Measurements from ENCODE around the gene HNRNPU. TPM values are rescaled to one million over a fixed set of nuclear protein-coding genes. Genes with fewer than 3 reads are reported as not detected.

Gene HNRNPU
- total RNA-seq, 1 donor from 2014 or later: 447 TPM

DNA sequence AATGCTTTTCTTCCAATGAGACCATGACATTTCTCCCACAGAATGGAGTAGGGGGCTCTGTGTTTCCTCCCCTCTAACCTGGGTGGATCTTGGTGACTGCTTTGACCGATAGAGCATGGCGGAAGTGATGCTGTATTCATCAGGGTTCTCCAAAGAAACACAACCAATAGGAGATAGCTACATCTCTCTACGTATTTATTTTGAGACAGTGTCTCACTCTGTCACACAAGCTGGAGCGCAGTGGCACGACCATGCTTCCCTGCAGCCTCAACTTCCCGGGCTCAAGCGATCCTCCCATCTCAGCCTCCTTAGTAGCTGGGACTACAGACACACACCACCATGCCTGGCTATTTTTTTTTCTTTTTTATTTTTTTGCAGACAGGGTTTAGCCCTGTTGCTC is 29.5 kb upstream of the HNRNPU start:
- no peak for DNase-seq (ENCODE audit: low read depth)
- TF ChIP-seq, protein P1, sequence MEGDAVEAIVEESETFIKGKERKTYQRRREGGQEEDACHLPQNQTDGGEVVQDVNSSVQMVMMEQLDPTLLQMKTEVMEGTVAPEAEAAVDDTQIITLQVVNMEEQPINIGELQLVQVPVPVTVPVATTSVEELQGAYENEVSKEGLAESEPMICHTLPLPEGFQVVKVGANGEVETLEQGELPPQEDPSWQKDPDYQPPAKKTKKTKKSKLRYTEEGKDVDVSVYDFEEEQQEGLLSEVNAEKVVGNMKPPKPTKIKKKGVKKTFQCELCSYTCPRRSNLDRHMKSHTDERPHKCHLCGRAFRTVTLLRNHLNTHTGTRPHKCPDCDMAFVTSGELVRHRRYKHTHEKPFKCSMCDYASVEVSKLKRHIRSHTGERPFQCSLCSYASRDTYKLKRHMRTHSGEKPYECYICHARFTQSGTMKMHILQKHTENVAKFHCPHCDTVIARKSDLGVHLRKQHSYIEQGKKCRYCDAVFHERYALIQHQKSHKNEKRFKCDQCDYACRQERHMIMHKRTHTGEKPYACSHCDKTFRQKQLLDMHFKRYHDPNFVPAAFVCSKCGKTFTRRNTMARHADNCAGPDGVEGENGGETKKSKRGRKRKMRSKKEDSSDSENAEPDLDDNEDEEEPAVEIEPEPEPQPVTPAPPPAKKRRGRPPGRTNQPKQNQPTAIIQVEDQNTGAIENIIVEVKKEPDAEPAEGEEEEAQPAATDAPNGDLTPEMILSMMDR (conservative IDR thresholded peaks at IDR 0.05; ENCODE audit: low read depth, low read length): no peak
- no peak overlapping the region for H3K4me3 ChIP-seq (ENCODE audit: low read depth, low read length)

DNA sequence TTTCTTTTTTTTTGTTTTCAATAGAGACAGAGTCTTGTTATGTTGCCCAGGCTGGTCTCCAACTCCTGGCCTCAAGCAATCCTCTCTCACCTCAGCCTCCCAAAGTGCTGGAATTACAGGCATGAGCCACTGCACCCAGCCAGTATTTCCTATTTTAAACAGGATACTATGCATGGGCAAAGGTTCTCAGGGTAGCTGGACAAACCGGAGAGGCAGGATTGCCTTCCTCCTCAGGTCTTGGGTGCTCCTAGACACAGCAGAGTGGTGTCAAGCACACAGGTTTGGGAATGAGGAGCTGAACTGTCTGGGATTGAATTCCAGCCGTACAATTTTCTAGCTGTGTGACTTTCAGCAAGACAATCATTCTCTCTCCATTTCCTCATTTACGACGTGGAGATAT is 22.9 kb upstream of the HNRNPU start:
- TF ChIP-seq, protein P1 (conservative IDR thresholded peaks at IDR 0.05; ENCODE audit: low read depth, low read length): no peak
- H3K4me3 ChIP-seq (ENCODE audit: low read depth, low read length): no peak overlapping the region
- no peak for DNase-seq (ENCODE audit: low read depth)

DNA sequence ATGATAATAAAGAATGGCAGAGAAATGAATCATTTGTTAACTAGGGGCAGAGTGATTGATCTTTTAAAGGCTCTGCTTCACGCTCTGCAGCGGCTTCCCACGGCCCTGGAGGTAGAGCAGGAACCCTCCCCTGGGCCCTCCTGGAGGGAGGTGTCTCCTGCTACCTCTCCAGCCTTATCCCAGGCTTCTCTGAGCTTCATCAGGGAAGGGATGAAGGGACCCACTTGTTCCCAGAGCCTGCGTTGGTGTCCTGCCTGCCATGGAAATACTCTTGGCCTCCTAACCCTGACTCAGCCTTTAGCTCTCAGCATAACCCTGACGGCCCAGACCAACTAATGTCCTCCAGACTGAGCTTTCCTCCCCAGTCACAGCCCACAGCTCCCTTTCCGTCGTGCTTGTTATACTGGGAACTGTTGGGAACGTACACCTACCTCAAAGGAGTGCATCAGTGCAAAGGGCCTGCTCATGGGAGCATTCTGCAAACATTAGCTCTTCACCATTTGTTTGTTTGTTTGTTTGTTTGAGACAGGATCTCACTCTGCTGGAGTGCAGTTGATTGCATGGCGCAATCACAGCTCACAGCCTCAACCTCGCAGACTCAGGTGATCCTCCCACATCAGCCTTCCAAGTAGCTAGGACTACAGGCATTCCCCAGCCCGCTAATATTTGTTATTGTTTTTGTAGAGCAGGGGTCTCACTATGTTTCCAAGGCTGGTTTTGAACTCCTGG is 17.4 kb upstream of the HNRNPU start:
- TF ChIP-seq, protein P1 (conservative IDR thresholded peaks at IDR 0.05; ENCODE audit: low read depth, low read length): no peak
- DNase-seq (ENCODE audit: low read depth): no peak
- no peak overlapping the region for H3K4me3 ChIP-seq (ENCODE audit: low read depth, low read length)

DNA sequence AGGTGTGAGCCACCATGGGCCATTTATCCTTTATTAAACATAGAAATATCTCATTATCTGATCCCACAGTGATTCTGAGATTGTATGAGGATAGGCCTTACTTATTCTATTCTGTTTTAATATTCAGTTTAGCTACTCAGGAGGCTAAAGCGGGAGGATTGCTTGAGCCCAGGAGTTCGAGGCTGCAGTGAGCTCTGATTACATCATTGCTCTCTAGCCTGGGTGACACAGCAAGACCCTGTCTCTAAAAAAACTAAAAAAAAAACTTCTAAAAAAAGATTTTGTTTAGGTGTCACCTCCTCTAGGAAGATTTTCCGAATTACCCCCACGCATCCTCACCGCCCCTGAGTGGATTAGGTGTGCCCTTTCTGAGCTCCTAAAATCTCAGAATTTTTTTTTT is 14.3 kb upstream of the HNRNPU start:
- H3K4me3 ChIP-seq (ENCODE audit: low read depth, low read length): no peak overlapping the region
- TF ChIP-seq, protein P1 (conservative IDR thresholded peaks at IDR 0.05; ENCODE audit: low read depth, low read length): no peak
- no peak for DNase-seq (ENCODE audit: low read depth)

DNA sequence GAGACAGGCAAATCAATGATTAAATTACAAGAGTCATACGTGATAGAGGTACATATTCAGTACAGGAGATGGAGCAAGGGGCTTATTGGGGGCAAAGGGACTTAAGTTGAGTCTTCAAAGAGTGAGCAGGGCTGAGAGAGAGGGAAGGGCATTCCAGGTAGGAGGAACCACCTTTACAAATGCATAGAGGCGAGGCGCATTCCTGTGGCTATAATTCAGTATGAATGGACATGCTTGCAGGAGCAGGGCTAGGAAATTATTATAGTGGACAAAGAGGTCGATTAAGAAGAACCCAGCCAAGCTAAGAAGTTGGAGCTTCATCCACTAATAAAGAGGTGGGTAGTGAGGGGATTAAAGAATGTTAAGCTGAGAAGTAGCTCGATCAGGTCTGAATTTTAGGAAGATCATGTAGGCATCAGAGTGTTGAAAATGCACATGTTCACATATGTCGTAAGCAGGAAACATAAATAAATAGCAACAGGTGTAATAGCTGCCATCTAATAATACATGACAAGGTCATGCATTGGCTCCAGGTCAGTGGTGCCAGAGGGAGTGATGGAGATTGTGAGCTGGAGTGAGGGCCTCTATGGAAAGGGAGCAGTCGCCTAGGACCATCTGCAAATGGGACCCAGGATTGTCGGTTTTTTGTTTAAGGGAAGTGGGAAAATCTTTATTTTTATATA is 12.0 kb upstream of the HNRNPU start:
- TF ChIP-seq, protein P1 (conservative IDR thresholded peaks at IDR 0.05; ENCODE audit: low read depth, low read length): no peak
- H3K4me3 ChIP-seq (ENCODE audit: low read depth, low read length): no peak overlapping the region
- DNase-seq (ENCODE audit: low read depth): no peak

DNA sequence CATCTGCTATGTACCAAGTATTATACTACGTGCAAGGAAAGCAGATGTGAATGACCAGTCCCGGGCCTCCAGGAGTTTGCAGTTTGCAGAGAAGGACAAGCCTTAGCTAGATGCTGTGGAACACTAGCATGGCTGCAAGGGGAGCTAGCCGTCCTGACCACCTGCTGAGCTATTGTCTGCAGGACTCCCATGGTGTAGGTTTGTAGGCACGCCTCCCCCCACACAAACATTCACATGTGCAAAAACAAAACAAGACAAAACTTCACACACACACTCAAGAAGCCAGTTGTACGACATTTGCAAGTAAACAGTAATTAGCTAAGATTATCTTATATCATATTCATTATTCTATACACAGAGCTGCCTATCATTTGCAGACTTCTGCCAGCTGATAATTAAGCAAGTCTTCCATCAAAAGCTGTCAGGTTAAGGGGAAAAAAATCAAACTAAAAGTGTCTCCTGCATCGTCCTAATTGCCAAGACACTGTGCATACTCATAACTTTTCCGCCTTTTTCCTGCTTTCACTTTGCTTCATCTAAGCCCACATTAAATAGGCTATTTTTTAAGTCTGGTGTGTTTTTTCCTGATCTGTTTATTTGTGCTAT is 10.7 kb upstream of the HNRNPU start:
- H3K4me3 ChIP-seq (ENCODE audit: low read depth, low read length): no peak overlapping the region
- TF ChIP-seq, protein P1 (conservative IDR thresholded peaks at IDR 0.05; ENCODE audit: low read depth, low read length): no peak

More for the DNA sequence above, 10.7 kb upstream of the HNRNPU start:
- DNase-seq (ENCODE audit: low read depth): no peak
